ENCODE results near the gene FMN2.
"Not testable (repeated sequence)": the region's sequence is repeated elsewhere in the genome, so short reads cannot be mapped to it uniquely, and the experiment has no call there.

The FMN2 gene

GRCh38 chr1:240145120-240145519 lies 53.4 kb downstream of the FMN2 start:
- DNase-seq, result no peak

DNA sequence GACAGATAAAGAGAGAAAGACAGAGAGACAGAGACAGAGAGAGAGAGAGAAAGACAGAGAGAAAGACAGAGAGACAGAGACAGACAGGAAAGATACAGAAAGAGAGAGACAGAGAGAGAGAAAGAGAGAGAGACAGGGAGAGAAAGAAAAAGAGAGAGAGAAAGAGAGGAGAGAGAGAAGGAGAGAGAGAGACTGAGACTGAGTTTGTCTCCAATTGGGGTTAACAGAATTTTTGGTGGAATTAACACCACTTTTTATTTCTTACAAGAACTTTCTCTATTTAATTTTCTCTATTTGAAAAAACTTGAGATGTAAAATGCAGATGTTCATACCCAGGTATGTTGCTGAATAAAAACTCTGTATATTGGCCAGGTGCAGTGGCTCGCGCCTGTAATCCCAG lies 56.6 kb downstream of the FMN2 start:
- DNase-seq, result no peak

DNA sequence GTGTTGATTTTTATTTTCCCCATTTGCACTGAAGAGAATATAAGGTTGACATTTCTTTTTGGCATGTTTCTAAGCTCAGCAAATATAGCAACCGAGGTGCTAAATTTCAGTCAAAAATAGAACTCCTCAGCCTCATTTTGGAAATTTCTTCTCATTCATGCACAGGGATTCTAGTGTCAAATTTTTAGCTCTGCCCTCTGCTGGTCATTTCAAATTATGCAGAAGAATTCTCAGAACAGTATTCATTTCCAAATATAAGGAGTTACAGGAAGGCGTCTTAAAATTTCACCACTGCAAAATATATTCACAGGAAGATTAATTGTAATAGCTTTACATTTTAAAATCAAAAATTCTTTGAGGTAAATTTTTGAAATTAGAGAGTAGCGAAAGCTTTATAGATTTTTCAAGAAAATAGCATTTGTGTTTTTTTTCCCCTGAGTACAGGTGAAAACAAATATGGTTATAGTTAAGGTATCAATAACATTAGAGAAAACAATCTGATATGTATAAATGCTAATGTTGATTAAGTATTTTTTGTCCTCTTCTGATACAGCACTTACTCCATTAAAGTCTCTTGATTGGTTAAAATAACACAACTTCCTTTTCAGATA lies 57.9 kb downstream of the FMN2 start:
- peak; percentile 63 for DNase-seq

GRCh38 chr1:240151136-240151735 lies 59.6 kb downstream of the FMN2 start:
- no peak for DNase-seq

GRCh38 chr1:240152611-240153297 lies 61.1 kb downstream of the FMN2 start:
- DNase-seq, result no peak

- DNase-seq, result no peak
These were observed 63.9 kb downstream of the FMN2 start for GRCh38 chr1:240155605-240156004.

DNA sequence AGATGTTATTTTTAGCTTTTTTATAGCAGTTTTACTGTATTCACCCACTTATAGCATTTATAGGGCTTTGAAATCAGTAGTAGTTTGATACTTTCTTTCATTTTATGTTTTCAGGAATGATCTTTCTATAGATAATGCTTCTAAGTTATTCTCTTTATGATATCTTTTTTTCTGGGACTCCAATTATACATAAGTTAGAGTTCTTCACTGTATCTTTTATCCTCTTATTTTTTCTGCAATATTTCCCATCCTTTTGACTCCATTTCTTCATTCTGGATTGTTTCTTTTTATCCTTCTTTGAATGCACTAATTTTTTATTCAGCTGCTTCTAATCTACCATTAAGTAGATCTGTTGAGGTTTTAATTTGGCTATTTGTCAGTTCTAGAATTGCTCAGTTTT lies 73.1 kb downstream of the FMN2 start:
- DNase-seq, result no peak

- no peak for DNase-seq
These were observed 77.5 kb downstream of the FMN2 start for GRCh38 chr1:240169188-240169587.

GRCh38 chr1:240170266-240170665 lies 78.6 kb downstream of the FMN2 start:
- DNase-seq, result no peak

GRCh38 chr1:240170806-240171205 lies 79.1 kb downstream of the FMN2 start:
- no peak for DNase-seq

GRCh38 chr1:240171907-240172306 lies 80.2 kb downstream of the FMN2 start:
- no peak for DNase-seq

DNA sequence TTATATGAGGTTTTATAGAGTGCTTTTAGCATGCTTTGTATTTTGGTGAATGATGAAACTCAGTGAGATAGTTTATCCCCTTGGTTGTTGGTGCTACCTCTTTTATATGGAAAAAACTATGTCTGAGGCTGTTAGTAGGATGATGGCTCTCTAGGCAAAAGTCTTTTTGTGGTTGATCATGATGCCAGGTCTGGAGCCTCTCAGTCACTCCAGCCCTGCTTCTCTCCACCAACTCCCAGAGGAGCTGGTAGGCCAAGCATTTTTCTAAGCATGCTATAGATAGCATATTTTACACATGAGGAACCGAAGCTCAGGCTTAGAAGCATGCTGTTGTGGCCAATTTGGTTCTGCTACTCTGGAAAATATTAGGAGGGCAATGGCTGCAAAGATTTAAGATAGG lies 82.2 kb downstream of the FMN2 start:
- no peak for DNase-seq

DNA sequence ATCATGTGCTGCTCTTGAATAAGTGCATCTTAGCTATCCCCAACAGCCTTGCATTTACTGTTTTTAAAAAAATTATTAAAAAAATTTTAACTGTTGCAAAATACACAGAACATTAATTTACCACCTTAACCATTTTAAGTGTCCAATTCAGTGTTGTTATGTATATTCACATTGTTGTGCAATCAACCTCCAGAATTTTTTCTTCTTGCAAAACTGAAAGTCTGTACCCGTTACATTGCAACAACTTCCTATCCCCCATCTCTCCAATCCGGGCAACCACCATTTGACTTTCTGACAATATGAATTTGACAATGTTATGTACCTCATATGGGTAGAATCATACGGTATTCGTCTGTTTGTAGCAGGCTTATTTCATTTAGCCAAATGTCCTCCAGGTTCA lies 83.1 kb downstream of the FMN2 start:
- DNase-seq, result no peak

GRCh38 chr1:240178366-240178765 lies 86.7 kb downstream of the FMN2 start:
- DNase-seq, result no peak

DNA sequence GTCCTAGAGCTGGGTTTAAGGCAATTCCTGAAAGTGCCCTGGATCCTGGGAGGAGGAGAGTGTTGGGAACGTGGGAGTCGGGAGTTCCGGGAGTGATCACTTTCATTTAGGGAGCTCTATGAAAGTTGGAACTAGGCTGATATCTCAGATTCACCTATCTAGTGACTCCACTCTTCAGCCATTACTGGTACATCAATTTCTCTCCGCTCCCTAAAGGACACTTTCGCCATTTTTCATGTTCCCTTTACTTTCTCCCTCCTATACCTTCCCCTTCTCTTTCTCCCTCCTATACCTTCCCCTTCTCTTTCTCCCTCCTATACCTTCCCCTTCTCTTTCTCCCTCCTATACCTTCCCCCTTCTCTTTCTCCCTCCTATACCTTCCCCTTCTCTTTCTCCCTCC lies 93.0 kb downstream of the FMN2 start:
- not testable (repeated sequence) for DNase-seq

- DNase-seq, result no peak
These were observed 96.5 kb downstream of the FMN2 start for GRCh38 chr1:240188139-240188538.

DNA sequence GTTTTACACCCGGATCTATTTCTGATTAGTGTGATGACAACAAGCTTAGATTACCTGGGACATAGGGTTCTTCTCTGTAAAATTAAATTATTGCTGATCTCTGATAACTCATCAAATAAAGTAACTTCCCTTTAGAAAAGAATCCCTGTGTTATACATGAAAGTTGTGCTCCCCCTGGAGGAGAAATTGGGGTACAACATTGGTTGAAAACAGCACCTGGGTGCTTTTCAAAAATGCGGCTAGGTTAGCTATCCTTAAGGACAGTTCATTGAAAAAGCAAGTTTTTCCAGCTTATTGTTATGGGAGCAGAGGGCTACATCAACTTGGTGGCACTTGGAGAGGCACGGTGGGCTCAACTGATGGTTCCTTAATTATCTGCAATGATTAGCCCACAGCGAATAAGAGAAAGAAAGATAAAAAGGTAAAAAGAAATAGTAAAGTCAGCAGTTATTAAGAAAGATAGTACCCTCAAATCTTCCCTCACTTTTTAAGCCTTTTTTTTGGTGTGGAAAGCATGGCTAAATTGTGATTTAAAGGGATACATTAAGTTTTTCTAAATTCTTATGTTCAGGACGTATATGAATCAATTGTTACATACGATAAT lies 97.8 kb downstream of the FMN2 start:
- peak; percentile 15 for DNase-seq

DNA sequence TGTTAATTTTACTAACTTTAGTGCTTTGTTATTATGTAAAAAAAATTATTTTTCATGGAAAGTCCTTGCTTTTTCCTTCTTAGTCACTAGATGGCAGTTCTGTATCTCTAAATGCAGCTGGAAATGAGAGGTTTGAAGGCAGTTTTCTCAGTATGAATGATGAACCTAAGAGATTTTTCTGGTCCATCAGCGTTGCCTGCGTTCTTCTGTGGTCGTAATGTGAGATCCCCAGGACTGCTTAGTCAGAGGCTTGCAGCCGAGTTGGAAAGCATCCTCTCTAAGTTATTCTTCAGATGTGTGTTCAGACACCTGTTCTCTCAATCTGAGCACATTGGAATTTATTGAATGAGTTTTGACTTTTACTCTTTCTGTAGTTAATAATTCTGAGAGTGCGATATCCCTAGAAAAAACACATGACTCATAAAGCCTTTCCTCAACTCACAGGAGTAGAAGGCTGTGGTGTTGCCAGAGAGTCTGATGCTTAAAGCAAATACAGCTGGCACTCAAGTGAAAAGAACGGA lies 99.3 kb downstream of the FMN2 start:
- peak; percentile 56 for DNase-seq

GRCh38 chr1:240192851-240193250 lies 101.2 kb downstream of the FMN2 start:
- no peak for DNase-seq

GRCh38 chr1:240193679-240194078 lies 102.0 kb downstream of the FMN2 start:
- no peak for DNase-seq

GRCh38 chr1:240194120-240194519 lies 102.4 kb downstream of the FMN2 start:
- no peak for DNase-seq

DNA sequence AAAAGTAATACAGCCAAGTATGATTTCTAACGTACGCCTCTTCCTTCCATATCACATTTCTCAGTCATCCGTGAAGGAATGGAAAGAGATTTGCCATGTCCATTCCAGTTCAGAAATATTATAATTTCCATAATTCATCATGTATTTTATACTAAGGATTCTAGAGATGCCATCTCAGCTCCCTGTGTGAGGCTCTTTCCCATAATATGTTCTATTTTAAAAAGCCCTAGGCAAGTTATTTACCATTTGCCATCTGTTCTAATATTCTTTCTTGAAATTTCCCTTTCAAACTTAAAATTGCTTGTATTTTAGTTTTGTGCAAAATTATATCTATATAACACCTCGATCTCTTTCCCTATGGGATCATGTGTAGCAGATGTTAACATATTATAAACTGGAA lies 106.7 kb downstream of the FMN2 start:
- no peak for DNase-seq

DNA sequence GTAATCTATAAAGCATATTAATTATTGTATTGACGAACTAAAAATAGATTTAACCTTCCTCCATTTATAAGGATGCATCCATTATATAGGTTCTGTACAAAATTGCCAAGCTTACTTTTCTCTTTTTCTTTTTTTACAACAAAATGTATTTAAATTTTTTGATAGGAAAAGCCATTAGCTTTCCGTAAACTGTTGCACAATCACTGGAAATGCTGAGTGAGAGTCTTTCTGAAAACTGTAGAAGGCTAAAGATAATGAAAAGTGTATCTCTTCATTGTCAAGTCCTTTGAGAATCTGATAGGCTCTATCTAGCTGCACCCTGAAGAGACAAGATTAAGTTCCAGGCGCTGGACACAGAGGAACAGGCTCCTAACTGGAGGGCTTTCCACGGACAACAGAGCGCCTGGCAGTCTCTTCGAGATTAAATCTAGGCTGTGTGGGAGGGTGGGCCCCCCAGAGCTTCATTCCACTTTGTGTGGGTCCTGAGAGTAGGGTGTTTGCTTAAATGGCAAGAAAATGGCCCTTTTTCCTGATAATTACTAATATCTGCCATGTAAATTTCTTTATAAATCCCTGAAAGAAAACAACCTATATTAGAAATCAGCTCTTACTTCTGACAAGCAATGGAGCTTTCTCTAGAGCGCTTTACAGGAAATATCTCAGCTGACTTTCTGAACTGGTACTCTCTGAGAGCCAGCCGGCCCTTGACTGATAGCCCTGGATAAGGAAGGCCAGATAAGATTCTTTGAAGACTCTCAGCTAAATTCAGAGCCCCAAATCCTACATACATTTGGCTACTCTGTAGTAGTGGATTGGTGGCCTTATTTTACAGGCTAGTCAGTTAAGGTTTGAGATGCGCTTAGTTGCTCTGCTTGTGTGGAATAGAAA lies 108.3 kb downstream of the FMN2 start:
- DNase-seq, result no peak

Measured in NCI-H1092 (cell line).